ENCODE results near the gene EHBP1.

The EHBP1 gene

DNA sequence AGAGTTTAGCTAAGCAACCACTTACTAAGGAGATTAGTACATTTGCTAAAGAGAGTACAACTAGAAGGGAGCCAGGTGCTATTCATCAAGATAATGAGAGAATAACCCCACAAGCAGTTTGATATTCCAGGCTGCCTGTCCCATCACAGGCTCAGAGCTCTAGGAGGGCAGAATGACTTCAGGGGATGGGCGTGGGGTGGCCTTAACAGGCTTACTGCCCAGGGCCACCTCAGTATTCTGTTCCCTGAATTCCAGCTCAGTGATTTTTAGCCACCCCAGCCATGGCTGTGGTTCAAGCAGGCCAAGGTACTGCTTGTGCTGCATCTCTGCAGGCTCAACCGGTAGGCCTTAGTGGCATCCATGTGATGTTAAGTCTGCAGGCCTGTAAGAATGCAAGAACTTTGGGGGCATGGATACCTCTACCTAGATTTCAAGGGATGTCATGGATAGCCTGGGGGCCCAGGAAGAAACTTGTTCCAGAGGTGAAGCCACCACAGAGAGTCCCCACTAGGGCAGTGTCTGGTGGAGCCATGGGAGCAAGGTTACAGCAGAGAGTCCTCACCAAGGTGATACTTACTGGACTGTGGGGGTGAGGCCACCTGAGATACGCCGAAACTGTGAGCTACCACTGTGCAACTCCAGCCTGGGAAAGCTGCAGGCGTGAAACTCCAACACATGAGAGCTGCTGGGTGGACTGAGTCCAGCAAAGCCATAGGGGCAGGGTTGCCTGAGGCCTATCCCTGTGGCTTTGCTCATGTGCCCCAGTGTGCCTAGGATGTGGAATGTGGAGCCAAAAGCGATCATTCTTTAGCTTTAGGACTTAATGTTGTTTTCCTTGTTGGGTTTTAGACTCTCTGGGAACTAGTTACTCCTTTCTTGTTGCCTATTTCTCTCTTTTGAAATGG, 107.7 kb downstream of the EHBP1 start:
- no peaks in the 10 kb centered on the region for H4K20me1 ChIP-seq (ENCODE audit: control insufficient read depth, insufficient read depth, low read depth, low read length)
- no peak overlapping the region for H3K27ac ChIP-seq (ENCODE audit: low read depth, low read length)
- no peaks in the 10 kb centered on the region for H3K79me2 ChIP-seq (ENCODE audit: control insufficient read depth, low read length)
- no peaks in the 10 kb centered on the region for H3K27me3 ChIP-seq (ENCODE audit: control insufficient read depth, low read length)
- H3F3A ChIP-seq (ENCODE audit: control insufficient read depth, insufficient read depth) = no peaks in the 10 kb centered on the region
- H3K9me2 ChIP-seq (replicated peaks; ENCODE audit: control insufficient read depth, low read length) = no peaks in the 10 kb centered on the region
- no peak overlapping the region for H3K4me3 ChIP-seq (ENCODE audit: low read length)
- no peak overlapping the region for H3K4me2 ChIP-seq (ENCODE audit: low read length)
- H3K4me1 ChIP-seq (ENCODE audit: control insufficient read depth, low read length) = no peaks in the 10 kb centered on the region
- H3K9me3 ChIP-seq (ENCODE audit: control insufficient read depth, insufficient read depth, low read length) = no peaks in the 10 kb centered on the region
- no peak for TF ChIP-seq EZH2phosphoT487 (IDR thresholded peaks at IDR 0.05; ENCODE audit: borderline replicate concordance, low read length)
- TF ChIP-seq, protein P1, sequence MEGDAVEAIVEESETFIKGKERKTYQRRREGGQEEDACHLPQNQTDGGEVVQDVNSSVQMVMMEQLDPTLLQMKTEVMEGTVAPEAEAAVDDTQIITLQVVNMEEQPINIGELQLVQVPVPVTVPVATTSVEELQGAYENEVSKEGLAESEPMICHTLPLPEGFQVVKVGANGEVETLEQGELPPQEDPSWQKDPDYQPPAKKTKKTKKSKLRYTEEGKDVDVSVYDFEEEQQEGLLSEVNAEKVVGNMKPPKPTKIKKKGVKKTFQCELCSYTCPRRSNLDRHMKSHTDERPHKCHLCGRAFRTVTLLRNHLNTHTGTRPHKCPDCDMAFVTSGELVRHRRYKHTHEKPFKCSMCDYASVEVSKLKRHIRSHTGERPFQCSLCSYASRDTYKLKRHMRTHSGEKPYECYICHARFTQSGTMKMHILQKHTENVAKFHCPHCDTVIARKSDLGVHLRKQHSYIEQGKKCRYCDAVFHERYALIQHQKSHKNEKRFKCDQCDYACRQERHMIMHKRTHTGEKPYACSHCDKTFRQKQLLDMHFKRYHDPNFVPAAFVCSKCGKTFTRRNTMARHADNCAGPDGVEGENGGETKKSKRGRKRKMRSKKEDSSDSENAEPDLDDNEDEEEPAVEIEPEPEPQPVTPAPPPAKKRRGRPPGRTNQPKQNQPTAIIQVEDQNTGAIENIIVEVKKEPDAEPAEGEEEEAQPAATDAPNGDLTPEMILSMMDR (IDR thresholded peaks at IDR 0.05; ENCODE audit: low read depth, low read length, poor library complexity, severe bottlenecking) = no peak
- H3K36me3 ChIP-seq (ENCODE audit: control insufficient read depth, low read length) = no peaks in the 10 kb centered on the region

DNA sequence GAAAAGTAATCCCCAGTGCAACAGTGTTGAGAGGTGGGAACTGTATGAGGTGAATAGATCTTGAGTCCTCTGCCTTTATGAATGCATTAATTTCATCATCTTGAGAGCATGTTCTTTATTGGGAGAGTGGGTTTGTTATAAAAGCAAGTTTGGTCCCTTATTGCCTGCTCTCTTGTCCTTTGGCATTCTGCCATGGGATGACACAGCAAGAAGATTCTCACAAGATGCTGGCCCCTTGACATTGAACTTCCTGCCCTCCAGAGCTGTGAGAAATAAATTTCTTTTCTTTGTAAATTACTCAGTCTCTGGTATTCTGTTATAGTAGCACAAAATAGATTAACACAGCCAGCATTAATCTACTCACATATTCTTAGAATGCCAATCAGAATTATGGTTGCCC, 108.6 kb downstream of the EHBP1 start:
- Histone ChIP-seq H3K79me2 (ENCODE audit: control insufficient read depth, low read length) (no peaks in the 10 kb centered on the region), H3F3A (ENCODE audit: control insufficient read depth, insufficient read depth) (no peaks in the 10 kb centered on the region), H3K9me3 (ENCODE audit: control insufficient read depth, insufficient read depth, low read length) (no peaks in the 10 kb centered on the region), H4K20me1 (ENCODE audit: control insufficient read depth, insufficient read depth, low read depth, low read length) (no peaks in the 10 kb centered on the region), H3K4me2 (ENCODE audit: low read length) (no peak overlapping the region), H3K27ac (ENCODE audit: low read depth, low read length) (no peak overlapping the region), H3K9me2 (replicated peaks; ENCODE audit: control insufficient read depth, low read length) (no peaks in the 10 kb centered on the region), H3K36me3 (ENCODE audit: control insufficient read depth, low read length) (no peaks in the 10 kb centered on the region), H3K4me3 (ENCODE audit: low read length) (no peak overlapping the region), H3K4me1 (ENCODE audit: control insufficient read depth, low read length) (no peaks in the 10 kb centered on the region), H3K27me3 (ENCODE audit: control insufficient read depth, low read length) (no peaks in the 10 kb centered on the region)
- TF ChIP-seq, protein P1 (IDR thresholded peaks at IDR 0.05; ENCODE audit: low read depth, low read length, poor library complexity, severe bottlenecking) = no peak
- no peak for TF ChIP-seq EZH2phosphoT487 (IDR thresholded peaks at IDR 0.05; ENCODE audit: borderline replicate concordance, low read length)

DNA sequence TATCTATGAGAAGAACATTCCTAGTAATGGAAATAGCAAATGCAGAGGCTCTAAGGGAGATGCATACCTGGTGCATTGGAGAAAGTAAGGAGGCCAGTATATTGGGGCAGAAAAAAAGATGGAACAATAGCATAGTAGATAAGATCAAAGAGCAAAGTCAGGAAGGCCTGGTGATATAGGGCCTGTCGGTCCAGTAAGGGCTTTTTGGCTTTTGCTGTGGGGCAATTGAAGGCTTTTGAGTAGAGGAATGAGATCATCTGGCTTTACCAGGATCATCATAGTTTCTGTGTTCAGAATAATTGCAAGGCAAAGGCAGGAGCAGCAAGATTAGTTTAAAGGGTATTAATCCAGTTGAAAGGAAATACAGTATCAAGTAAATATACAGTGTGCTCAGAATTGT, 111.8 kb downstream of the EHBP1 start:
- H3K36me3 ChIP-seq (ENCODE audit: control insufficient read depth, low read length) = no peaks in the 10 kb centered on the region
- H3F3A ChIP-seq (ENCODE audit: control insufficient read depth, insufficient read depth) = no peaks in the 10 kb centered on the region
- H3K79me2 ChIP-seq (ENCODE audit: control insufficient read depth, low read length) = no peaks in the 10 kb centered on the region
- no peak overlapping the region for H3K4me2 ChIP-seq (ENCODE audit: low read length)
- H3K27ac ChIP-seq (ENCODE audit: low read depth, low read length) = no peak overlapping the region
- no peaks in the 10 kb centered on the region for H3K9me2 ChIP-seq (replicated peaks; ENCODE audit: control insufficient read depth, low read length)
- no peaks in the 10 kb centered on the region for H3K9me3 ChIP-seq (ENCODE audit: control insufficient read depth, insufficient read depth, low read length)
- H4K20me1 ChIP-seq (ENCODE audit: control insufficient read depth, insufficient read depth, low read depth, low read length) = no peaks in the 10 kb centered on the region
- no peak overlapping the region for H3K4me3 ChIP-seq (ENCODE audit: low read length)
- no peak for TF ChIP-seq EZH2phosphoT487 (IDR thresholded peaks at IDR 0.05; ENCODE audit: borderline replicate concordance, low read length)
- no peaks in the 10 kb centered on the region for H3K4me1 ChIP-seq (ENCODE audit: control insufficient read depth, low read length)
- no peaks in the 10 kb centered on the region for H3K27me3 ChIP-seq (ENCODE audit: control insufficient read depth, low read length)

DNA sequence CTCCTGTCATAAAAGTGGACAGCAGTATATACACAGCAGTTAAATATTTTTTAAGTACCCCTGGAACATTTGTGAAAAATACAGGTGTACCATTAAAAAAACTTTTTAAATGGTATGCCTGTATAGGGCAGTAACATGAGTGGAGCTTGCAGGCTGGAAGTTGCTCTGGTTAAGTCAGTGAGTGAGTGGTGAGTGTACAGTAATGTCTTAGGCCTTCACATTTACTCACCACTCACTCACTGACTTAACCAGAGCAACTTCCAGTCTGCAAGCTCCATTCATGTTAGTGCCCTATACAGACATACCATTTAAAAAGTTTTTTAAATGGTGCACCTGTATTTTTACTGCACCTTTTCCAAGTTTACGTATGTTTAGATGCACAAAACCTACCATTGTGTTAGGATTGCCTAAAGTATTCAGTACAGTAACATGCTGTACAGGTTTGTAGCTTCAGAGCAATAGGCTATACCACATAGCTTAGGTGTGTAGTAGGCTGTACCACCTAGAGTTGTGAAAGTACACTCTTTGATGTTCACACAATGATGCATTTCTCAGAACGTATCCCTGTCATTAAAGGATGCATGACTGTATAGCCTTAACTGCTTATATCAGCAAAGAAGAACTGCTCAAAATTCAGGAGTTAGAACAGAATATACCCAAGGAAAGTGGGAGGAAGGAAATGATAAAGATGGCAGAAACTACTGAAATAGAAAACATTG, 112.6 kb downstream of the EHBP1 start:
- Histone ChIP-seq H3K79me2 (ENCODE audit: control insufficient read depth, low read length) (no peaks in the 10 kb centered on the region), H4K20me1 (ENCODE audit: control insufficient read depth, insufficient read depth, low read depth, low read length) (no peaks in the 10 kb centered on the region), H3K9me2 (replicated peaks; ENCODE audit: control insufficient read depth, low read length) (no peaks in the 10 kb centered on the region), H3K27me3 (ENCODE audit: control insufficient read depth, low read length) (no peaks in the 10 kb centered on the region), H3F3A (ENCODE audit: control insufficient read depth, insufficient read depth) (no peaks in the 10 kb centered on the region), H3K9me3 (ENCODE audit: control insufficient read depth, insufficient read depth, low read length) (no peaks in the 10 kb centered on the region), H3K36me3 (ENCODE audit: control insufficient read depth, low read length) (no peaks in the 10 kb centered on the region), H3K4me1 (ENCODE audit: control insufficient read depth, low read length) (no peaks in the 10 kb centered on the region), H3K4me2 (ENCODE audit: low read length) (no peak overlapping the region), H3K27ac (ENCODE audit: low read depth, low read length) (no peak overlapping the region), H3K4me3 (ENCODE audit: low read length) (no peak overlapping the region)
- TF ChIP-seq, protein P1 (IDR thresholded peaks at IDR 0.05; ENCODE audit: low read depth, low read length, poor library complexity, severe bottlenecking) = no peak
- no peak for TF ChIP-seq EZH2phosphoT487 (IDR thresholded peaks at IDR 0.05; ENCODE audit: borderline replicate concordance, low read length)
